ENCODE data around the gene TMEM154.

The TMEM154 gene

DNA sequence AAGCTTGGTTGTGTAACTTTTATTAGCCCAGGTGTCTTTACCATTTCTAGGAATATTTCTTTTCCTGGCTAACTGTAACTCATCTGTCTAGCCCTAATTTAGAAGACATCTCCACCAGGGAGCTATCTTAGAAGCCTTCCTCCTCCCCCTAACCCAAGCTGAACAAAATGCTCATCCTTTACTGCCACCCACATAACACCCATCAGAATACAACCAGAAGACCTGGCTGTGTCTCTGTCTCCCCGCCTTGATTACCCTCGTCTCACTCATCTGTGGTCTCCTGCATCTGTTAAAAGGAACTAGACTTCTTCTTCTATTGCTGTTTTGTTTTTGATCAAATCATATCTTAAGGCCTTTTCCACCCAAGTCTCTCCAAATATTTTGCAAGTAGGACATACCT lies 4.8 kb upstream of the TMEM154 start:
- no peaks in the 10 kb centered on the region for H3K27me3 ChIP-seq (ENCODE audit: insufficient read depth, low read length, poor library complexity, severe bottlenecking)
- no peaks in the 10 kb centered on the region for H3K9me2 ChIP-seq (replicated peaks; ENCODE audit: low read depth, low read length)

DNA sequence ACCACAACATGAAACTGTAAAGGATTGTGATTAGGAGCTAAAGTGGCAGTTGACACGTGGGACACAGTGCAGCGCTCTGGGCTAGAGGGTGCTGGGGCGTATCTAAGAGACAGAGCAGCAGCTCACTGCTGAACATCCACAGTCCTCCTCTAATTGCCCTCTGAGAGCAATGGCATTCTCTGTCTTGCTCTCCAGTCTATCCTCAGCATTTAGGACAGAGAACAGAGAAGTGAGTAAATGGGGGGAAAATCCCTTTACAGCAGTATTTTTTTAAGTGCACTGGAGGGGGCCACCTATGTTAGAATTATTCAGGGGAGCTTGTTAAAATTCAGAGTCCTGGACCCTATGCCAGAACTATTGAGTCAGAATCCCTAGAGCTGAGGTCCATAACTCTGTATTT lies 4.2 kb upstream of the TMEM154 start:
- no peaks in the 10 kb centered on the region for H3F3A ChIP-seq (ENCODE audit: low read depth)
- H4K20me1 ChIP-seq (ENCODE audit: insufficient read depth, low read length, poor library complexity, severe bottlenecking): no peaks in the 10 kb centered on the region
- no peak overlapping the region for H3K4me2 ChIP-seq (ENCODE audit: low read depth, low read length, poor library complexity, severe bottlenecking)
- H3K27me3 ChIP-seq (ENCODE audit: insufficient read depth, low read length, poor library complexity, severe bottlenecking): no peaks in the 10 kb centered on the region
- TF ChIP-seq EZH2phosphoT487 (IDR thresholded peaks at IDR 0.05; ENCODE audit: borderline replicate concordance): no peak
- TF ChIP-seq, protein P1, sequence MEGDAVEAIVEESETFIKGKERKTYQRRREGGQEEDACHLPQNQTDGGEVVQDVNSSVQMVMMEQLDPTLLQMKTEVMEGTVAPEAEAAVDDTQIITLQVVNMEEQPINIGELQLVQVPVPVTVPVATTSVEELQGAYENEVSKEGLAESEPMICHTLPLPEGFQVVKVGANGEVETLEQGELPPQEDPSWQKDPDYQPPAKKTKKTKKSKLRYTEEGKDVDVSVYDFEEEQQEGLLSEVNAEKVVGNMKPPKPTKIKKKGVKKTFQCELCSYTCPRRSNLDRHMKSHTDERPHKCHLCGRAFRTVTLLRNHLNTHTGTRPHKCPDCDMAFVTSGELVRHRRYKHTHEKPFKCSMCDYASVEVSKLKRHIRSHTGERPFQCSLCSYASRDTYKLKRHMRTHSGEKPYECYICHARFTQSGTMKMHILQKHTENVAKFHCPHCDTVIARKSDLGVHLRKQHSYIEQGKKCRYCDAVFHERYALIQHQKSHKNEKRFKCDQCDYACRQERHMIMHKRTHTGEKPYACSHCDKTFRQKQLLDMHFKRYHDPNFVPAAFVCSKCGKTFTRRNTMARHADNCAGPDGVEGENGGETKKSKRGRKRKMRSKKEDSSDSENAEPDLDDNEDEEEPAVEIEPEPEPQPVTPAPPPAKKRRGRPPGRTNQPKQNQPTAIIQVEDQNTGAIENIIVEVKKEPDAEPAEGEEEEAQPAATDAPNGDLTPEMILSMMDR (conservative IDR thresholded peaks at IDR 0.05; ENCODE audit: low read length): no peak
- H3K9me2 ChIP-seq (replicated peaks; ENCODE audit: low read depth, low read length): no peaks in the 10 kb centered on the region
- H3K79me2 ChIP-seq (ENCODE audit: insufficient read depth, low read length): peaks cover 4% of the 10 kb centered on the region
- H3K9ac ChIP-seq (ENCODE audit: low read depth, low read length, poor library complexity, severe bottlenecking): no peak overlapping the region
- peaks cover 32% of the 10 kb centered on the region for H3K4me1 ChIP-seq (ENCODE audit: insufficient read depth, low read length, poor library complexity, severe bottlenecking)
- H3K36me3 ChIP-seq (ENCODE audit: insufficient read depth, low read length): no peaks in the 10 kb centered on the region
- H2AFZ ChIP-seq (ENCODE audit: low read length): no peak overlapping the region
- H3K9me3 ChIP-seq (ENCODE audit: insufficient read depth, low read depth, low read length): no peaks in the 10 kb centered on the region
- no peak overlapping the region for H3K4me3 ChIP-seq (ENCODE audit: low read length, poor library complexity, severe bottlenecking)

More for the DNA sequence above, 4.8 kb upstream of the TMEM154 start:
- TF ChIP-seq EZH2phosphoT487 (IDR thresholded peaks at IDR 0.05; ENCODE audit: borderline replicate concordance): no peak
- Histone ChIP-seq H3K4me1 (ENCODE audit: insufficient read depth, low read length, poor library complexity, severe bottlenecking) (peaks cover 27% of the 10 kb centered on the region), H4K20me1 (ENCODE audit: insufficient read depth, low read length, poor library complexity, severe bottlenecking) (no peaks in the 10 kb centered on the region), H3K4me2 (ENCODE audit: low read depth, low read length, poor library complexity, severe bottlenecking) (no peak overlapping the region), H2AFZ (ENCODE audit: low read length) (no peak overlapping the region), H3F3A (ENCODE audit: low read depth) (no peaks in the 10 kb centered on the region), H3K9ac (ENCODE audit: low read depth, low read length, poor library complexity, severe bottlenecking) (no peak overlapping the region), H3K36me3 (ENCODE audit: insufficient read depth, low read length) (no peaks in the 10 kb centered on the region), H3K4me3 (ENCODE audit: low read length, poor library complexity, severe bottlenecking) (no peak overlapping the region), H3K9me3 (ENCODE audit: insufficient read depth, low read depth, low read length) (no peaks in the 10 kb centered on the region), H3K79me2 (ENCODE audit: insufficient read depth, low read length) (no peaks in the 10 kb centered on the region)

DNA sequence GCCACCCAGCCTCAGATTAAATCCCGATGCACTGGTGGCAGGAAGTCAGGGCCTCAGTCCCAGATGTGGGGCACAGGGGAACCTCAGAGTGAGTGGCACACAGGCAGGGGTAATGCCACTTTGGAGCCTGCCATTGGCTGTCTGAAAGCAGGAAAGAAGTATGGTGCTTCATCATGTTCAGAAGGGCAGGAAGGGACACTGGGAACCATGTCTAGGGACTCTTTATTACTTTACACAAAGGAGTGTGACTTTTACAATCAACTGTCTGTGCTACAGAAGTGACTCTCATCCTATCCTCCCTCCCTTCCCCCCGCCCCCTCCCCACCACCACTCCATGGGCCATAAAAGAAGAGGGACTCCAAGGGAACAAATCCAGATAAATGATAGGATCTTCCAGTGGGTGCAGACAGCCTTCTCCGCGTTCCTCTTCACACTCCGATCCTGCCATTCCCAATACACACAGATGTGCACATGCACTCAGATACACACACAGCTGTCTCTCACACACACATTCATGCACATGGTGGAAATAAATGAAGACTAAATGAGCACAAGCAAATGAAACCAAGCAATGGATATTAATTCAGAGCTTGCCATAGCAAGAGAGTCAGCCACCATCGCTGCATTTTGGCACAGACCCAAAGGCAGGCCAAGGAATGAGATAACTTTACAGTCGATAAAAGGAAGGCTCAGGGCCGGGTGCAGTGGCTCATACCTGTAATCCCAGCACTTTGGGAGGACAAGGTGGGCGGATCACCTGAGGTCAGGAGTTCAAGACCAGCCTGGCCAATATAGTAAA lies 2.5 kb upstream of the TMEM154 start:
- H4K20me1 ChIP-seq (ENCODE audit: insufficient read depth, low read length, poor library complexity, severe bottlenecking): no peaks in the 10 kb centered on the region
- no peak overlapping the region for H3K4me3 ChIP-seq (ENCODE audit: low read length, poor library complexity, severe bottlenecking)
- H3K36me3 ChIP-seq (ENCODE audit: insufficient read depth, low read length): no peaks in the 10 kb centered on the region
- H3K79me2 ChIP-seq (ENCODE audit: insufficient read depth, low read length): peaks cover 10% of the 10 kb centered on the region
- peaks cover 45% of the 10 kb centered on the region for H3K4me1 ChIP-seq (ENCODE audit: insufficient read depth, low read length, poor library complexity, severe bottlenecking)
- TF ChIP-seq, protein P1 (conservative IDR thresholded peaks at IDR 0.05; ENCODE audit: low read length): no peak
- no peak for TF ChIP-seq EZH2phosphoT487 (IDR thresholded peaks at IDR 0.05; ENCODE audit: borderline replicate concordance)
- no peak overlapping the region for H3K9ac ChIP-seq (ENCODE audit: low read depth, low read length, poor library complexity, severe bottlenecking)
- no peaks in the 10 kb centered on the region for H3F3A ChIP-seq (ENCODE audit: low read depth)
- no peak overlapping the region for H2AFZ ChIP-seq (ENCODE audit: low read length)
- no peaks in the 10 kb centered on the region for H3K9me2 ChIP-seq (replicated peaks; ENCODE audit: low read depth, low read length)
- H3K27me3 ChIP-seq (ENCODE audit: insufficient read depth, low read length, poor library complexity, severe bottlenecking): no peaks in the 10 kb centered on the region
- H3K4me2 ChIP-seq (ENCODE audit: low read depth, low read length, poor library complexity, severe bottlenecking): no peak overlapping the region
- no peaks in the 10 kb centered on the region for H3K9me3 ChIP-seq (ENCODE audit: insufficient read depth, low read depth, low read length)
